Progenitor cell of endocrine pancreas (in vitro differentiated cells): ENCODE results near the gene RGL2. TPM values are rescaled to one million over a fixed set of nuclear protein-coding genes. Genes with fewer than 3 reads are reported as not detected.
A peak's percentile ranks its signal among the peaks of the same experiment; 100 is the strongest.
"Not testable (repeated sequence)": the region's sequence is repeated elsewhere in the genome, so short reads cannot be mapped to it uniquely, and the experiment has no call there.

Experiments used
- DNase-seq: peaks from one replicate; pipeline ENCODE4 v3.0.0; 2021; ENCODE audit warnings: low spot score; ENCODE audit not compliant: unreplicated experiment
- H3K27ac Mint-ChIP-seq: 2 replicates; pipeline ENCODE4 v1.8.0; 2021; ENCODE audit warnings: mild to moderate bottlenecking, moderate library complexity, mixed read lengths
- H3K27me3 Mint-ChIP-seq: 2 replicates; pipeline ENCODE4 v1.8.0; 2021; ENCODE audit warnings: mixed read lengths
- H3K36me3 Mint-ChIP-seq: 2 replicates; pipeline ENCODE4 v1.8.0; 2022; ENCODE audit warnings: mixed read lengths; ENCODE audit not compliant: insufficient read depth
- H3K4me1 Mint-ChIP-seq: 2 replicates; pipeline ENCODE4 v1.8.0; 2021; ENCODE audit warnings: low read depth, mixed read lengths
- H3K4me3 Mint-ChIP-seq: 2 replicates; pipeline ENCODE4 v1.8.0; 2021; ENCODE audit warnings: low read depth, mild to moderate bottlenecking, moderate library complexity, mixed read lengths
- H3K9me3 Mint-ChIP-seq: 2 replicates; pipeline ENCODE4 v1.8.0; 2021; ENCODE audit warnings: low read depth, mixed read lengths
- CTCF ChIP-seq: fragments of 200-600 bp; sonication (generic); IDR thresholded peaks from one replicate; pipeline ENCODE4 v1.5.0; 2021; ENCODE audit warnings: antibody characterized with exemption, mild to moderate bottlenecking; ENCODE audit not compliant: unreplicated experiment
- total RNA-seq: library from RNA; stranded (reverse); gene quantifications from 2 replicates; pipeline ENCODE4 v1.2.1, GENCODE V29; 2021

The RGL2 gene
- total RNA-seq, 1 donor from 2014 or later: 196 TPM

- TF ChIP-seq CTCF: no peak
- H3K27ac Mint-ChIP-seq: peak within 1 kb of the TSS; percentile 95
- no peaks in the 10 kb centered on the region for H3K27me3 Mint-ChIP-seq
- no peaks in the 10 kb centered on the region for H3K9me3 Mint-ChIP-seq
- H3K4me3 Mint-ChIP-seq: peak within 1 kb of the TSS; percentile 97
- peak; percentile 38 for DNase-seq
- peaks cover 13% of the 10 kb centered on the region for H3K36me3 Mint-ChIP-seq
- H3K4me1 Mint-ChIP-seq: peaks cover 25% of the 10 kb centered on the region
These were observed 9.6 kb downstream of the RGL2 start, which contains the start of the genes PFDN6 and WDR46 for GRCh38 chr6:33288921-33289783. TSS of gene PFDN6 (plus strand) at chr6:33289601. CDS start at chr6:33289857, 256 bp downstream. TSS of gene WDR46 (minus strand) at chr6:33289239. CDS start at chr6:33289170, 69 bp downstream.

- H3K27ac Mint-ChIP-seq: peak overlapping the region; percentile 95
- H3K36me3 Mint-ChIP-seq: peaks cover 10% of the 10 kb centered on the region
- no peaks in the 10 kb centered on the region for H3K9me3 Mint-ChIP-seq
- DNase-seq: no peak
- peaks cover 25% of the 10 kb centered on the region for H3K4me1 Mint-ChIP-seq
- no peaks in the 10 kb centered on the region for H3K27me3 Mint-ChIP-seq
- no peak for TF ChIP-seq CTCF
- H3K4me3 Mint-ChIP-seq: peak overlapping the region; percentile 97
These were observed 10.4 kb downstream of the RGL2 start for GRCh38 chr6:33288141-33288920.

- Mint-ChIP-seq H3K9me3 (no peaks in the 10 kb centered on the region), H3K27me3 (no peaks in the 10 kb centered on the region), H3K36me3 (peaks cover 12% of the 10 kb centered on the region), H3K4me1 (peaks cover 25% of the 10 kb centered on the region), H3K27ac (no peak overlapping the region), H3K4me3 (peak overlapping the region; percentile 97)
- DNase-seq: no peak
- no peak for TF ChIP-seq CTCF
These were observed 11.5 kb downstream of the RGL2 start for GRCh38 chr6:33286946-33287914.

GRCh38 chr6:33285214-33285613 is 13.5 kb downstream of the RGL2 start:
- H3K4me3 Mint-ChIP-seq, DNase-seq: not testable (repeated sequence)

GRCh38 chr6:33280539-33280938 is 18.2 kb downstream of the RGL2 start:
- Mint-ChIP-seq H3K36me3 (peaks cover 10% of the 10 kb centered on the region), H3K27ac (no peak overlapping the region)

More at GRCh38 chr6:33285214-33285613, 13.5 kb downstream of the RGL2 start:
- not testable (repeated sequence) for H3K27me3 Mint-ChIP-seq, H3K27ac Mint-ChIP-seq, H3K9me3 Mint-ChIP-seq
- Mint-ChIP-seq H3K36me3 (peaks cover 12% of the 10 kb centered on the region), H3K4me1 (peaks cover 18% of the 10 kb centered on the region)

More at GRCh38 chr6:33280539-33280938, 18.2 kb downstream of the RGL2 start:
- no peak for TF ChIP-seq CTCF
- H3K27me3 Mint-ChIP-seq: no peaks in the 10 kb centered on the region
- H3K9me3 Mint-ChIP-seq: no peaks in the 10 kb centered on the region
- no peak for DNase-seq
- peaks cover 9% of the 10 kb centered on the region for H3K4me1 Mint-ChIP-seq
- no peak overlapping the region for H3K4me3 Mint-ChIP-seq
